Spleen (tissue), 7 donors: ENCODE measurements around the gene STAT3.

Experiments
- POLR2A ChIP-seq, 3 donors: fragments of 450-650 bp; IDR thresholded peaks; one replicate each; pipeline ENCODE4 v1.5.1; 2017; ENCODE audit warnings: antibody characterized with exemption in 3 of 3, mild to moderate bottlenecking in 1 of 3
- TF ChIP-seq, protein P1 (sequence below), 11 experiments: fragments of 200-600 bp in 7 of 11; fragments of 450-650 bp in 4 of 11; sonication (generic) in 4 of 11; IDR thresholded peaks in 8 of 11; conservative IDR thresholded peaks in 3 of 11; 1 replicate in 7 of 11; 2 replicates in 4 of 11; pipeline versions ENCODE4 v1.4.0 to v1.8.0; 2016 to 2021; ENCODE audit warnings: antibody characterized with exemption in 11 of 11, inconsistent platforms in 4 of 11, mild to moderate bottlenecking in 1 of 11
- donor health status: DM: no; HTN: no; CAD: no; lungs with moderate emphysema.
- donor health status: DM: no; HTN: no; CAD: no.
- donor health status: DM: no; HTN: no; CAD: no.

DNA sequence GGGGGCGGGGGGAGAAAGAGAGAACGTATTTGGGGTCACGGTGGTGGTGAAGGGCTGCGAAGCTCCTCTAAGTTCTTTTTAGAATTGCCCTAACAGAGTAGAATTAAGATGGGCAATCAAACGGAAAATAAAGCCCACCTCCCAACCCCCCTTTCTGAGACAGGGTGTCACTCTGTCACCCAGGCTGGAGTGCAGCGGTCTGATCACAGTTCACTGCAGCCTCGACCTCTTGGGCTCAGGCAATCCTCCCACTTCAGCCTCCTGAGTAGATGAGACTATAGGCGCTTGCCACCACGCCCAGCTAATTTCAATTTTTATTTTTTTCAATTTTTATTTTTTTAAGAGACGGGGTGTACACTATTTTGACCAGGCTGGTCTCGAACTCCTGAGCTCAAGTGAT is 35.5 kb upstream of the STAT3 start:
- TF ChIP-seq, protein P1, sequence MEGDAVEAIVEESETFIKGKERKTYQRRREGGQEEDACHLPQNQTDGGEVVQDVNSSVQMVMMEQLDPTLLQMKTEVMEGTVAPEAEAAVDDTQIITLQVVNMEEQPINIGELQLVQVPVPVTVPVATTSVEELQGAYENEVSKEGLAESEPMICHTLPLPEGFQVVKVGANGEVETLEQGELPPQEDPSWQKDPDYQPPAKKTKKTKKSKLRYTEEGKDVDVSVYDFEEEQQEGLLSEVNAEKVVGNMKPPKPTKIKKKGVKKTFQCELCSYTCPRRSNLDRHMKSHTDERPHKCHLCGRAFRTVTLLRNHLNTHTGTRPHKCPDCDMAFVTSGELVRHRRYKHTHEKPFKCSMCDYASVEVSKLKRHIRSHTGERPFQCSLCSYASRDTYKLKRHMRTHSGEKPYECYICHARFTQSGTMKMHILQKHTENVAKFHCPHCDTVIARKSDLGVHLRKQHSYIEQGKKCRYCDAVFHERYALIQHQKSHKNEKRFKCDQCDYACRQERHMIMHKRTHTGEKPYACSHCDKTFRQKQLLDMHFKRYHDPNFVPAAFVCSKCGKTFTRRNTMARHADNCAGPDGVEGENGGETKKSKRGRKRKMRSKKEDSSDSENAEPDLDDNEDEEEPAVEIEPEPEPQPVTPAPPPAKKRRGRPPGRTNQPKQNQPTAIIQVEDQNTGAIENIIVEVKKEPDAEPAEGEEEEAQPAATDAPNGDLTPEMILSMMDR (IDR thresholded peaks at IDR 0.05 in 8 of 11, conservative IDR thresholded peaks at IDR 0.05 in 3 of 11), result no peak
- no peak for TF ChIP-seq POLR2A (IDR thresholded peaks at IDR 0.05)
